WTC11 (cell line): ENCODE data around the gene ILKAP.

ENCODE experiments used
- ATF1 ChIP-seq: sonication (generic); formaldehyde crosslinking; IDR thresholded peaks from 2 replicates; pipeline ENCODE4 v1.8.1; 2023; ENCODE audit warnings: mild to moderate bottlenecking, moderate library complexity, missing genetic modification reagents
- ATF3 ChIP-seq: sonication (generic); formaldehyde crosslinking; conservative IDR thresholded peaks from 2 replicates; pipeline ENCODE4 v1.8.1; 2022; ENCODE audit warnings: mild to moderate bottlenecking, missing genetic modification reagents
- CTCF ChIP-seq: fragments of 200-600 bp; IDR thresholded peaks from 2 replicates; pipeline ENCODE4 v1.8.0; 2022; ENCODE audit warnings: antibody characterized with exemption
- FOXJ3 ChIP-seq: sonication (generic); formaldehyde crosslinking; IDR thresholded peaks from 2 replicates; pipeline ENCODE4 v1.9.0; 2021; ENCODE audit warnings: missing genetic modification reagents, mild to moderate bottlenecking, borderline replicate concordance
- GABPB1 ChIP-seq: sonication (generic); formaldehyde crosslinking; IDR thresholded peaks from 2 replicates; pipeline ENCODE4 v1.8.1; 2023; ENCODE audit warnings: mild to moderate bottlenecking, missing genetic modification reagents
- GRHL2 ChIP-seq: fragments of 250-450 bp; sonication (Bioruptor Pico); IDR thresholded peaks from 2 replicates; pipeline ENCODE4 v1.8.0; 2022; ENCODE audit warnings: mild to moderate bottlenecking, moderate library complexity; ENCODE audit not compliant: insufficient replicate concordance, severe bottlenecking
- HMGXB4 ChIP-seq: sonication (generic); formaldehyde crosslinking; IDR thresholded peaks from 2 replicates; pipeline ENCODE4 v1.8.1; 2023; ENCODE audit warnings: mild to moderate bottlenecking, moderate library complexity, missing genetic modification reagents
- MAX ChIP-seq: sonication (generic); formaldehyde crosslinking; IDR thresholded peaks from 2 replicates; pipeline ENCODE4 v1.8.0; 2022; ENCODE audit warnings: mild to moderate bottlenecking, missing genetic modification reagents
- RELA ChIP-seq: sonication (generic); formaldehyde crosslinking; IDR thresholded peaks from 2 replicates; pipeline ENCODE4 v1.8.1; 2022; ENCODE audit warnings: missing genetic modification reagents, mild to moderate bottlenecking, borderline replicate concordance
- TEAD4 ChIP-seq: sonication (generic); formaldehyde crosslinking; IDR thresholded peaks from 2 replicates; pipeline ENCODE4 v1.8.0; 2022; ENCODE audit warnings: mild to moderate bottlenecking, missing genetic modification reagents
- ZNF512 ChIP-seq: sonication (generic); formaldehyde crosslinking; IDR thresholded peaks from 2 replicates; pipeline ENCODE4 v1.8.1; 2022; ENCODE audit warnings: missing genetic modification reagents, borderline replicate concordance
- TF ChIP-seq, protein P1 (sequence below): sonication (generic); formaldehyde crosslinking; IDR thresholded peaks from 2 replicates; pipeline ENCODE4 v1.8.1; 2023; ENCODE audit warnings: mild to moderate bottlenecking, missing genetic modification reagents

DNA sequence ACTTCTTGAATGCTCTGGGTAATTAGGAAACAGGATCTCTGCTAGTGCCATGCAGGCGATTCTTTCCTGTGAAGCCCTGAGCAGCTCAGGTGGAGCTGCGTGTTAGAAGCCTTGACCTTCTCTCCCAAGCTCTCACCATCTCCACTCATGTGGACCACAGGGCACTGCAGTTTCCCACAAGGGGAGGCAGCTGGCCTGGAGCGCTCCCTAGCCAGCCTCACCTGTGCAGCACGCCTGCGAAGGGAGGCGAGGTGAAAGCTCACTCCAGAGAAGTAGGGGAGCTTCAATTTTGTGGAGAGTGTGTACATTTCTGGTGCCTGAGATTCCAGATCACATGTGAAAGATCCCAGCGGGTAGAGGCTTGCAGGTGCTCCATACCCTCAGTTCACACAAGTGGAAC, 47.4 kb upstream of the ILKAP start:
- TF ChIP-seq ZNF512 (CRISPR knock-in tag) (no peak), CTCF (no peak), TEAD4 (no peak), RELA (CRISPR knock-in tag) (no peak), MAX (CRISPR knock-in tag) (no peak), ATF1 (no peak), HMGXB4 (CRISPR knock-in tag) (no peak), FOXJ3 (CRISPR knock-in tag) (no peak), GABPB1 (CRISPR knock-in tag) (no peak), GRHL2 (no peak), ATF3 (CRISPR knock-in tag) (no peak)
- TF ChIP-seq, protein P1, sequence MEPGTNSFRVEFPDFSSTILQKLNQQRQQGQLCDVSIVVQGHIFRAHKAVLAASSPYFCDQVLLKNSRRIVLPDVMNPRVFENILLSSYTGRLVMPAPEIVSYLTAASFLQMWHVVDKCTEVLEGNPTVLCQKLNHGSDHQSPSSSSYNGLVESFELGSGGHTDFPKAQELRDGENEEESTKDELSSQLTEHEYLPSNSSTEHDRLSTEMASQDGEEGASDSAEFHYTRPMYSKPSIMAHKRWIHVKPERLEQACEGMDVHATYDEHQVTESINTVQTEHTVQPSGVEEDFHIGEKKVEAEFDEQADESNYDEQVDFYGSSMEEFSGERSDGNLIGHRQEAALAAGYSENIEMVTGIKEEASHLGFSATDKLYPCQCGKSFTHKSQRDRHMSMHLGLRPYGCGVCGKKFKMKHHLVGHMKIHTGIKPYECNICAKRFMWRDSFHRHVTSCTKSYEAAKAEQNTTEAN (CRISPR knock-in tag), result no peak
